GM21576 (cell line): ENCODE measurements around the gene OTX2.

Source experiments
- ATAC-seq: cut with Tn5 transposase; IDR thresholded peaks from one replicate; pipeline ENCODE4 v1.9.1; 2021; ENCODE audit warnings: mild to moderate bottlenecking, moderate library complexity; ENCODE audit not compliant: unreplicated experiment

Gene OTX2

GRCh38 chr14:56797003-56797568 lies 13.2 kb downstream of the OTX2 start:
- ATAC-seq, result no peak

GRCh38 chr14:56796259-56796658 lies 14.0 kb downstream of the OTX2 start:
- no peak for ATAC-seq

GRCh38 chr14:56795284-56795622 lies 15.0 kb downstream of the OTX2 start:
- ATAC-seq, result no peak

GRCh38 chr14:56794557-56795283 lies 15.6 kb downstream of the OTX2 start:
- no peak for ATAC-seq

- no peak for ATAC-seq
Measured at GRCh38 chr14:56794088-56794556, 16.2 kb downstream of the OTX2 start.

GRCh38 chr14:56789955-56790354 lies 20.3 kb downstream of the OTX2 start:
- ATAC-seq, result no peak

GRCh38 chr14:56787530-56787929 lies 22.7 kb downstream of the OTX2 start:
- ATAC-seq, result no peak

- ATAC-seq, result no peak
Measured at GRCh38 chr14:56782711-56783110, 27.6 kb downstream of the OTX2 start.

GRCh38 chr14:56774503-56774902 lies 35.8 kb downstream of the OTX2 start:
- ATAC-seq, result no peak

GRCh38 chr14:56770512-56770911 lies 39.8 kb downstream of the OTX2 start:
- ATAC-seq, result no peak

GRCh38 chr14:56760164-56760914 lies 49.9 kb downstream of the OTX2 start:
- ATAC-seq, result no peak

- ATAC-seq, result no peak
Measured at GRCh38 chr14:56759633-56760032, 50.6 kb downstream of the OTX2 start.

GRCh38 chr14:56759094-56759493 lies 51.2 kb downstream of the OTX2 start:
- ATAC-seq, result no peak

GRCh38 chr14:56754921-56755320 lies 55.4 kb downstream of the OTX2 start:
- ATAC-seq, result no peak

- ATAC-seq, result no peak
Measured at GRCh38 chr14:56753396-56753795, 56.9 kb downstream of the OTX2 start.

- ATAC-seq, result no peak
Measured at GRCh38 chr14:56752428-56752827, 57.9 kb downstream of the OTX2 start.

- ATAC-seq, result no peak
Measured at GRCh38 chr14:56751471-56751870, 58.8 kb downstream of the OTX2 start.
